DMS 273 (cell line): ENCODE measurements around the gene EPHB2.
A peak's percentile ranks its signal among the peaks of the same experiment; 100 is the strongest.
"Not testable (repeated sequence)": the region's sequence is repeated elsewhere in the genome, so short reads cannot be mapped to it uniquely, and the experiment has no call there.

Experiments
- DNase-seq: peaks from one replicate; lab custom pipeline; 2025; ENCODE audit not compliant: unreplicated experiment; lab: John Stamatoyannopoulos, UW

The EPHB2 gene

GRCh38 chr1:22831729-22832413 is 121.2 kb downstream of the EPHB2 start:
- no peak for DNase-seq

GRCh38 chr1:22832414-22832786 is 121.8 kb downstream of the EPHB2 start:
- no peak for DNase-seq

GRCh38 chr1:22833699-22834098 is 123.1 kb downstream of the EPHB2 start:
- DNase-seq: no peak

- not testable (repeated sequence) for DNase-seq
Observed at GRCh38 chr1:22834420-22834819, 123.8 kb downstream of the EPHB2 start.

GRCh38 chr1:22835636-22836319 is 125.1 kb downstream of the EPHB2 start:
- DNase-seq: no peak

- no peak for DNase-seq
Observed at GRCh38 chr1:22836850-22837249, 126.2 kb downstream of the EPHB2 start.

GRCh38 chr1:22837332-22837731 is 126.7 kb downstream of the EPHB2 start:
- no peak for DNase-seq

- no peak for DNase-seq
Observed at GRCh38 chr1:22838965-22839364, 128.3 kb downstream of the EPHB2 start.

GRCh38 chr1:22839806-22840205 is 129.2 kb downstream of the EPHB2 start:
- no peak for DNase-seq

GRCh38 chr1:22841142-22841541 is 130.5 kb downstream of the EPHB2 start:
- DNase-seq: no peak

GRCh38 chr1:22841860-22842281 is 131.2 kb downstream of the EPHB2 start:
- DNase-seq: peak; percentile 85

GRCh38 chr1:22843441-22844183 is 133.0 kb downstream of the EPHB2 start:
- not testable (repeated sequence) for DNase-seq

GRCh38 chr1:22844621-22845020 is 134.0 kb downstream of the EPHB2 start:
- DNase-seq: no peak

- DNase-seq: no peak
Observed at GRCh38 chr1:22845398-22845935, 134.8 kb downstream of the EPHB2 start.

- no peak for DNase-seq
Observed at GRCh38 chr1:22846458-22846857, 135.8 kb downstream of the EPHB2 start.

GRCh38 chr1:22847249-22847648 is 136.6 kb downstream of the EPHB2 start:
- no peak for DNase-seq

GRCh38 chr1:22847709-22848108 is 137.1 kb downstream of the EPHB2 start:
- DNase-seq: no peak

- no peak for DNase-seq
Observed at GRCh38 chr1:22848405-22848804, 137.8 kb downstream of the EPHB2 start.

- DNase-seq: no peak
Observed at GRCh38 chr1:22849770-22850169, 139.1 kb downstream of the EPHB2 start.

GRCh38 chr1:22850281-22850680 is 139.6 kb downstream of the EPHB2 start:
- no peak for DNase-seq

- DNase-seq: no peak
Observed at GRCh38 chr1:22850681-22851080, 140.0 kb downstream of the EPHB2 start.

GRCh38 chr1:22851517-22851916 is 140.9 kb downstream of the EPHB2 start:
- DNase-seq: no peak
